Pancreas (tissue), 10 donors: ENCODE data around the gene LMF1. TPM values are rescaled to one million over a fixed set of nuclear protein-coding genes. Genes with fewer than 3 reads are reported as not detected.

Experiments used
- ATAC-seq, 4 donors: fragments of 200-7000 bp; cut with Tn5 transposase; one replicate each; pipeline versions ENCODE4 v1.8.0 to v1.9.1; 2020; ENCODE audit warnings: mild to moderate bottlenecking in 4 of 4, moderate library complexity in 4 of 4
- DNase-seq, 6 donors: peaks; one replicate each; pipeline ENCODE4 v3.0.0-alpha.2; 2020
- FAIRE-seq: peaks from 2 replicates; lab custom pipeline; 2012; peaks lifted over from hg19 to GRCh38; lab: Jason Lieb, UNC
- H3K27ac ChIP-seq, 4 donors: fragments of 200-600 bp; sonication (generic); 1 replicate in 3 of 4; 2 replicates in 1 of 4; pipeline versions ENCODE4 v1.5.0 to v1.8.0; 2020
- H3K27me3 ChIP-seq, 4 donors: fragments of 200-600 bp; one replicate each; pipeline ENCODE4 v1.8.0; 2021
- H3K36me3 ChIP-seq, 3 donors: fragments of 200-600 bp; sonication (generic) in 1 of 3; one replicate each; pipeline versions ENCODE4 v1.5.0 to v1.8.0; 2020 to 2021
- H3K4me1 ChIP-seq, 3 donors: fragments of 200-600 bp; one replicate each; pipeline ENCODE4 v1.8.0; 2021
- H3K4me3 ChIP-seq, 4 donors: fragments of 200-600 bp; sonication (generic) in 2 of 4; one replicate each; pipeline versions ENCODE4 v1.5.0 to v1.8.0; 2020 to 2021
- H3K9me3 ChIP-seq, 4 donors: fragments of 200-600 bp; one replicate each; pipeline ENCODE4 v1.8.0; 2021
- WGBS, 2 donors: extraction: QIAGEN DNeasy Blood & Tissue Kit; methylation state at CpG; one replicate each; pipeline ENCODE4 v1.1.7; 2013; 5-methylcytosine and 5-hydroxymethylcytosine counted together
- intact Hi-C, 3 donors: fragments of 100-400 bp; cut with DNase I; formaldehyde crosslinking; loops; one replicate each; pipeline versions ENCODE4 v1.11.1 to v1.14.2; 2022
- polyA plus RNA-seq, 2 donors: library from polyadenylated mRNA; stranded (reverse); fragments of 200-250 nt; gene quantifications; one replicate each; pipeline ENCODE4 v1.2.3, GENCODE V29; 2013
- total RNA-seq, 6 donors: library from RNA; stranded (reverse); fragmentation: NEBNext Ultra II Directional in 4 of 6; extraction: Animal tissue kit (Norgen Biotek cat#: 25700) in 4 of 6; gene quantifications; one replicate each; pipeline versions ENCODE4 v1.2.1 to v1.2.4, GENCODE V29; 2021 to 2023
- TF ChIP-seq, protein P1 (sequence below), 4 donors: fragments of 200-600 bp; sonication (generic) in 3 of 4; IDR thresholded peaks; one replicate each; pipeline versions ENCODE4 v1.5.0 to v1.8.0; 2021; ENCODE audit warnings: antibody characterized with exemption in 4 of 4
- donor health status: healthy with polysubstance abuse.
- donor health status: DM: no; HTN: no; CAD: no; lungs with moderate emphysema.
- donor health status: DM: no; HTN: no; CAD: no.
- donor health status: control.
- donor health status: control.
- donor health status: Bipolar disorder and iron deficiency.
- donor health status: DM: yes; HTN: yes; CAD: no.
- donor health status: DM: no; HTN: no; CAD: no.
- donor health status: DM: no; HTN: no; CAD: no.
- donor health status: DM: yes; HTN: yes; CAD: no.

Gene LMF1
- total and polyA plus RNA-seq, 8 donors, result 9.3 to 64.6 (median 15.7) TPM

DNA sequence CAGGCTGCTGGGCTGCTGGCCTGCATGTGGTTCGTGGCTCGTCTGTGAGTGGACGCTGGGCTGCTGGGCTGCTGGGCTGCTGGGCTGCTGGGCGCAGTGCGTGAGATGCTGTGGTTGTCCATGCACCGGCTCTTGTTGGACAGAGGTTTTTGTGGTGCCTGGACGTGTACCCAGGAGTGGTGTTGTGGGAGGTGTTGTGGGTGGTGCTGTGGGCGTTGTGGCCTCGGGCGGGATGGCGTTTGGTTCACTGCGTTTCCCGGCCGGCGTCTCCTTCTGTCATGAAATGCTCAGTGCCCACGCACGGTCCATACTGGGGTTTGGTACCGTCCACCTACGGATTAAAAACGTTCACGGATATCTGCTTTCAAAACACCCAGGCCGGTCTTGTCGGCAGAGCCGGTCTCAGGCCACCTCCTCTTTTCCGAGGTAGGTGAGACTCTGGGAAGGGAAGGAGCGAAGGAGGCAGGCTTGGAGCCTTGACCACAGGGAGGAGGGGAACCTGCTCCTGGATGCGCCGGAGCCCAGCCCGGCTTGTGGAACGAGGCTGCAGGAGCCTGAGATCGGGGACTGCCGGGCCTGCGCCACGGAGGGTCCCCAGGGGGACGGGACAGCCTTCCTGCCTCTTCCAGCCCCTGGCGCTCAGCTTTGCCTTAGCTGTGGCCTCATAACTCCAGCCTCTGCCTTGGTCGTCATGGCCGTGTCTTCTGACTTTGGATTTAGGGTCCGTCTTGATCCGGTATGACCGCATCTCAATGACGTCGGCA is 140.5 kb downstream of the LMF1 start:
- no peaks in the 10 kb centered on the region for H3K9me3 ChIP-seq
- H3K4me1 ChIP-seq, result no peaks in the 10 kb centered on the region
- ATAC-seq, result no peak
- WGBS, 2 donors, result 77 to 83% methylated on average over 42 to 43 of the region's 43 CpGs
- H3K27me3 ChIP-seq, result no peaks in the 10 kb centered on the region
- peak in 1 of 6 donors; percentile 8 for DNase-seq
- no peak overlapping the region for H3K4me3 ChIP-seq
- FAIRE-seq, result no peak
- H3K36me3 ChIP-seq, result no peaks in the 10 kb centered on the region
- TF ChIP-seq, protein P1, sequence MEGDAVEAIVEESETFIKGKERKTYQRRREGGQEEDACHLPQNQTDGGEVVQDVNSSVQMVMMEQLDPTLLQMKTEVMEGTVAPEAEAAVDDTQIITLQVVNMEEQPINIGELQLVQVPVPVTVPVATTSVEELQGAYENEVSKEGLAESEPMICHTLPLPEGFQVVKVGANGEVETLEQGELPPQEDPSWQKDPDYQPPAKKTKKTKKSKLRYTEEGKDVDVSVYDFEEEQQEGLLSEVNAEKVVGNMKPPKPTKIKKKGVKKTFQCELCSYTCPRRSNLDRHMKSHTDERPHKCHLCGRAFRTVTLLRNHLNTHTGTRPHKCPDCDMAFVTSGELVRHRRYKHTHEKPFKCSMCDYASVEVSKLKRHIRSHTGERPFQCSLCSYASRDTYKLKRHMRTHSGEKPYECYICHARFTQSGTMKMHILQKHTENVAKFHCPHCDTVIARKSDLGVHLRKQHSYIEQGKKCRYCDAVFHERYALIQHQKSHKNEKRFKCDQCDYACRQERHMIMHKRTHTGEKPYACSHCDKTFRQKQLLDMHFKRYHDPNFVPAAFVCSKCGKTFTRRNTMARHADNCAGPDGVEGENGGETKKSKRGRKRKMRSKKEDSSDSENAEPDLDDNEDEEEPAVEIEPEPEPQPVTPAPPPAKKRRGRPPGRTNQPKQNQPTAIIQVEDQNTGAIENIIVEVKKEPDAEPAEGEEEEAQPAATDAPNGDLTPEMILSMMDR (IDR thresholded peaks at IDR 0.05), result no peak
- no peak overlapping the region for H3K27ac ChIP-seq
- intact Hi-C loops, result no loop called here

DNA sequence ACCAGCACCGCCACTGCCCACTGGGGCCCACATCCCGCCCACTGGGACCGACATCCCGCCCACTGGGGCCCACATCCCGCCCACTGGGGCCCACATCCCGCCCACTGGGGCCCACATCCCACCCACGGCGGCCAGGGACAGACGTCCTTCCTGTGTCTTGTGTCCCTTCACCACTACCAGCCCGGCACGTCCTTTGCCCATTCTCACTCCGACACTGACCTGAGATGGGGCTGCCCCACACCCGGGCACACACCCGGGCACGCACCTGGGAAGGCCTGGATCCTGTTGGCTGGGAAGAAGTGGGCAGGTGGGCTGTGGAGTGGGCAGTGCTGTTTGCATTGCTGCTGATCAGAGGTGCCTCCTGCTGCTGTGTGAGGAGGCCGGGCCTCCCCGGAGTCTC is 141.9 kb downstream of the LMF1 start:
- Histone ChIP-seq H3K9me3 (no peaks in the 10 kb centered on the region), H3K27ac (no peak overlapping the region), H3K4me3 (no peak overlapping the region), H3K27me3 (no peaks in the 10 kb centered on the region), H3K36me3 (no peaks in the 10 kb centered on the region), H3K4me1 (no peaks in the 10 kb centered on the region)
- TF ChIP-seq, protein P1 (IDR thresholded peaks at IDR 0.05), result no peak
- no peak for ATAC-seq
- WGBS, 2 donors, result 60 to 83% methylated on average over 17 of the region's 17 CpGs
- intact Hi-C loops, result no loop called here
- FAIRE-seq, result no peak
- peak in 1 of 6 donors; percentile 12 for DNase-seq

DNA sequence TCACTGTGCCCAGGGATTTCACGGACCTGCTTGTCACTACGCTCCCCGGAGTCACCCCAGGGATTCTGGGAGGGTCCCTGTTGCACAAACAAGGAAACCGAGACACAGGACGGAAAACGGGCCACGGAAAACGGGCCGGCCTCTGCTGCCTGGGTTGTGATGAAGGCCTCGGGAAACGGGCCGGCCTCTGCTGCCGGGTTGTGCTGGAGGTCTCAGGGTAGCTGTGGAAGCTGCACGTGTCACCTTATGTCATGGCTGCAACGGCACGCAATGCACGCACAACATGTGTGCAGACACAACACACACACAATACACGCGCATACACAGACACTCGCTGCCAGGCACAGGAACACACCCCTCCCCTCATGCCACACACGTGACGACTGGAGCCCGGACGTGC is 143.3 kb downstream of the LMF1 start:
- H3K36me3 ChIP-seq, result no peaks in the 10 kb centered on the region
- H3K4me3 ChIP-seq, result no peak overlapping the region
- TF ChIP-seq, protein P1 (IDR thresholded peaks at IDR 0.05), result no peak
- FAIRE-seq (no peak), DNase-seq (peak in 1 of 6 donors; percentile 13), ATAC-seq (no peak)
- H3K9me3 ChIP-seq, result no peaks in the 10 kb centered on the region
- H3K4me1 ChIP-seq, result no peaks in the 10 kb centered on the region
- WGBS, 2 donors, result 79 to 88% methylated on average over 24 of the region's 24 CpGs
- intact Hi-C loops, result no loop called here
- no peak overlapping the region for H3K27ac ChIP-seq
- H3K27me3 ChIP-seq, result no peaks in the 10 kb centered on the region

DNA sequence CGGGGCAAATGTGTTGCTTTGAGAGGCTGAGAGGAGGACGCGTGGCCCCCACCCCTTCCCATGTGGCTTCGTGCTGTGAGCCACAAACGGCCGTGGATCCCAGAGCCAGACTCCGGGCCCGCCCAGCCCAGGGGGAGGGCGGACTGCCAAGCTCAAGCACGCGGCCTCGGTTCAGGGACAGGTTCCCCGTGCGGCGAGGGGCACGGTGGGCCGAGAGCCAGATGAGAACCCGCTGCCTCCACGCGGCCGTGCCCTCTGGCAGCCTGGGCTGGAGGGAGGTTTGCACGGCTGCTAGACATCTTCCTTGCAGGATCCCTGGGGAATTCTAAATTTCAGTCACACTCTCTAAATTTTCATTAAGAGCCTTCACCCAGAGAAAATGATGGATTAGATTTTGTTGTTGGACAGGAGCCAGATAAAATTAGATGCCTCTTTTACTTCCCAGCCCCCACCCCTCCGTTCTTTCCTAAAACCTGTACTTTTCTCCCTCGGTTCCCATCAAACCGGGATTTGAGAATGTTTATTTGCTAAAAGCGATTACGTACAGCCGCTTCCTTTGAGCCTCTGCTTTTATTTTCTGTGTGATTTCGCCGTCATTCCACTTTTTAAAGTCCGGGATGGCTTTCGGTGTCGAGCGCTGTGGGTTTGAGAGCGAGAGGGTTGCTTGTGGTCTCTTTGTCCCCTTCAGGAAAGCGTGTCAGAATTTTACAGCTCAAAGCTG is 145.3 kb downstream of the LMF1 start:
- 31% methylated on average over 36 of the region's 36 CpGs for WGBS, 2 donors
- no peaks in the 10 kb centered on the region for H3K4me1 ChIP-seq
- H3K27ac ChIP-seq, result no peak overlapping the region
- H3K36me3 ChIP-seq, result no peaks in the 10 kb centered on the region
- H3K27me3 ChIP-seq, result no peaks in the 10 kb centered on the region
- TF ChIP-seq, protein P1 (IDR thresholded peaks at IDR 0.05), result no peak
- no peaks in the 10 kb centered on the region for H3K9me3 ChIP-seq
- intact Hi-C loops, result no loop called here
- H3K4me3 ChIP-seq, result no peak overlapping the region
- ATAC-seq (peak in 3 of 4 donors; percentile 37 to 48 (median 42)), DNase-seq (peak in 2 of 6 donors; percentile 52 to 69), FAIRE-seq (no peak)
